Measurements from ENCODE around the gene CYREN.

CYREN gene

DNA sequence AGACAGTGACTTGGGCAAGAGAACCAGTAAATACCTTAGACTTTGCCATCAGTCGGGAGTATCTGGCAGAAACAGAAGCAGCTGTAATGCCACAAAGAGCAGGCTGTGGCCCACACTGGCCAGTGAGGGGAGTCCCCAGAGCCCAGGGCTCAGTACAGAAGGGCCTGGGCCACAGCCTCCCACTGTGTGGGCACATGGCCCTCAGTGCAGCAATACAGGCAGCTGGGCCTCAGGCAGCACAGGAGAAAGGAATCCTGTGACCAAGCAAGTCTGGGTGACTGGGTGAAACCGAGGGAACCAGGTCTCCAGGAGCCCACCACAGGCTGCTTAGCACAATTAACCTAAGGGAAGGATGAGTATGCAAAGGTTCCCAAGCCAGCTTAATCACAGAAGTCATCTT is 26.8 kb upstream of the CYREN start:
- DNase-seq (ENCODE audit: low spot score): no peak

DNA sequence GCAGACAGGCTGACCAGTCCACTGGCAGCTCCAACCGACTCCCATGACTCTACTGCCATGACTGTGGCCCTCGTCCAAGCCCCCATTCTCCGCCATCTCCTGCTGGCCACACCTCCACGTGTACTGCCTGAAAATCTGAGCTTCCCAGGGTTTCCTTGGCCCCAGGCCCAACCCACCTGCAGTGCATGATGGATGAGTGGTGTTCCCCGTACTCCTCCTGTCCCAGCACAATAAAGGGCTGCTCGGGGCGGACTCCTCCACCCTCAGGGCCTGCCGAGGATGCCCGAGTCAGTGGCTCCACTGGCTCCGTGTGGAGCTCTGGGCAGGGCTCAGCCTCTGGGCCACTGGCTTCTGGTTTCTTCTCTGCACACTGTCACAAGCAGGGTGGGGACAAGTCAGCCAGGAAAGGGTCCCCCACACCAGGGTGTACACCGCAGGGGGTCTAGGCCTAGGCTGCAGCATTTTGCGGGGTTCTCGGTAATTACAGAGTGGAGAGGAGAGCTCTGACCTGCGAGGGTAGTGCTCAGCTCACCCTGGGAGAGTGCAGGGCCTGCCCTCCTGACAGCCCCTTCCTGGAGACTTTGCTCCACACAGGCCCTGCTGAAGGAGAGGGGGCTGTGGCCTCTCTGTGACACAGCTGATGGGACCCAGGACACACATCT is 25.6 kb upstream of the CYREN start:
- DNase-seq (ENCODE audit: low spot score): no peak

DNA sequence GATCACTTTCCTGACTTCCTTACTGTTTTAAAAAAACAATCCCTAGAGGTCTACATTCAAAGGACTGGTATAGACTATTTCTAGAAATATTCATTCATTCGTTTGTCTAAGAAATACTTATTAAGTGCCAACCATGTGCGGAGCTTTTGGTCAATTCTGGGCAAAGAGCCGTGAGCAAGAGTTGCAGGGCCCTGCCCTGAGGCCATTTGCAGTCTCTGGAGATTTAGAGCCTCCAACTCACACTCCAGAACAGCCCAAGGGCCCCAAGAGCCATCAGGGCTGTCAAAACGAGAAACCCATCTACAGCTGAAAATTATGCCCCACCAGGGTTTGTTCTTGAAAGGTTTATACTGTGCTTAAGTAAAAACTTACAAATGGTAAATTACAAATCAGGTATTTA is 24.6 kb upstream of the CYREN start:
- no peak for DNase-seq (ENCODE audit: low spot score)

DNA sequence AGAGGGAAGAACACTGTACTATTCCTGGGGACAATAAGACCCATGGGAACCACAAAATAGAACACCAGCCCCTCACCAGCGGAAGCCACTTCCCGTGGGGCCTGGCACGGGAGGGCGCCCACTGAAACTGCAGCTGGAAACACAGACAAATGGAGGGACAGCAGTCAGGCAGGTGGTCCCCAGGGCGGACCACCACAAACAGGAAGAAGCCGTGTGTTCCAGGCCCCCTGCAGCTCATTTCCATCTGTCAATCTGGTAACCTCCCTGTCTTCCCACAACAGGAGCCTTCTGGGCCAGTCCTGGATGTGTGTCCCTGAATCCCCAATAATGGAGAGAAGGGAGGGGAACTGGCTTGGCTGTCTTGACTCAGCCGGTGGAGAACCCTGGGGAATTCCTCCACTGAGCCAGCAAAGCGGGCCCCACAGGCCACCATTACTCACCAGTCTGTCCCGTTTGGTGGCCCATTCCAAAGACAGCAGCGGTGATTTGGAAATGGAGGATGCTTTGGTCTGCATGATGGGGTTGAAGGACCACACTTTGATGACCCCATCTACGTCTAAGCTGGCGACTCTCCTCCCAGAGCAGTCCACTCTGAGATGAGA is 24.1 kb upstream of the CYREN start:
- no peak for DNase-seq (ENCODE audit: low spot score)

DNA sequence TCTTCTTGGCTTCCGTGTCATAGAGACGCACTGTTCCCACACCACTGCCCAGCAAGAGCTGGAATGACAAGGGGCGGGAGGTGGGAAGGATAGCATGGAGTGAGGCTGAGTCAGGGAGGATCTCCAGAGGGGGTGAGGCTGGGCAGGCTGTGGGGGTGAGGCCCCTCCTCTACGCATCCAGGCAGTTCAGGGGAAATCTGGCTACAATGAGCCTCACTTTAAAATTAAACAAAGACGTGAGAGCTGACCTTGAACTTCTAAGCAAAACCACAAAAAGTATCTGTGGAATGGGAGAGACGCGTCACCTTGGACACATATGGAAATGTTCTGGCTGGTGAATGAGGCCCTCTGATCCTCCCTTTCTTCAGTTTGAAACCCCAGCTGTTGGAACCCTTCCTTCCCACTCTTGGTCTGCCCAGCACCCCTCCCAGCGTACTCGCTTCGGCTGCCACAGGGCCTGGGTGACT is 23.1 kb upstream of the CYREN start:
- DNase-seq (ENCODE audit: low spot score): no peak

DNA sequence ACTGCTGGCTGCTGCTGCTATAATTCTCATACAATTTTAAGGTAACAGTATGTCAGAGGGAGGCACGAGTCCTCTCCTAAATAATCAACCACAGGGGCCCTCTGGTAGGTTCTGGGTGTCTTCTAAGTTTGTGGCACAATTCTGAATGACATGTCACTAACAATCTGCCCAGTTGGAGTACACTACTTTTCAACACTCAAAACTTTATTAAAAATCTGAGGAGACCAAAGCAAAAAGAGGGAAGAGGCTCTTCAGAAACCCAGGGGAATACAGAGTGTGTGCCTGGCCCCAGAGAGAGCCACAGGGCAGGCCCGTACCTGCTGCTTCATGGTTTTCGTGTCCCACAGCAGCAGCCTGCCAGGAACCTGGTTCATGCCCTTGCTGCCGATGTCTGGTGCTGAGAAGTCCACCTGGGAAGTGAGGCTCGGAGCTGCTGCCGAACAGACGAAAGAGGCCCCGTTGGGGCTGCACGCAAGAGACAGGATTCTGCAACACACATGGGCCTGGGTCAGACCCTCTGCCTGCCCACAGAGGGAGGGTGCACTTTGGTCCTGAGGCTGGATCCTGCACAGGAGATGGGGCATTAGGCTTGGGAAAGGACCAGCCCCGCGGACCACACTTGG is 22.5 kb upstream of the CYREN start:
- DNase-seq (ENCODE audit: low spot score): no peak

DNA sequence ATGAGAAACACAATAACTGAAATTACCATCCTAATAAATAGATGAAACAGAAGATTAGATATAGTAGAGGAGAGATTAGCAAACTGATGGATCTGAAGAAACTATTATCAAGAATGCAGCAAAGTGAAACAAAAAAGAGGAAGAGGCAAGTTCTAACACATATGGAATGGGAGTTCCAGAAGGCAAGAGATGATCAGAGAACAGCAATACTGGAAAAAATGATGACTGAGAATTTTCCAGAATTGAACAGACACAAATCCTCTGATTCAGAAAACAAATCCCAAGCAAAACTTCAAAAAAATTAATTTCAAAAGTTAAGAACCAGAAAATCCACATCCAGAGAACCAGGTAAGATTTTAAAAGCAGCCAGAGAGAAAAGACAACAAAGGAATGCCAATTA is 20.2 kb upstream of the CYREN start:
- DNase-seq (ENCODE audit: low spot score): no peak

DNA sequence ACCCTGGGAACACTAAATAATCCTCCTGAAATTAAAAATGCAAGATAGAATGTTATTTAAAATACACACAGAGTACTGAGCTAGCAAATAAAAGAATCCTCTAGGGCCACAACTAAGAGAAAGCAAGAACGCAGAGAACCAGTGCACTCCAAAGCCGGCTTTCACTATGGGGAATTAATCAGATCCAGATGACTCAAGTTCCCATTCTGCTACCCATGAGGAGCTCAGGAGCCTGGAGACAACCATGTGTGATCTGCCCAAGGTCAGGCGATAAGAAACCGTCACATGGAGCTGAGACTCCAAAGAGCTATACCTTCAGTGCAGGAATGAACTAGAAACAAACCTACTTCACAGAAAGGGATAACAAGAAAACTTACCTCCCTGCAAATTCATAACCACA is 19.5 kb upstream of the CYREN start:
- no peak for DNase-seq (ENCODE audit: low spot score)

DNA sequence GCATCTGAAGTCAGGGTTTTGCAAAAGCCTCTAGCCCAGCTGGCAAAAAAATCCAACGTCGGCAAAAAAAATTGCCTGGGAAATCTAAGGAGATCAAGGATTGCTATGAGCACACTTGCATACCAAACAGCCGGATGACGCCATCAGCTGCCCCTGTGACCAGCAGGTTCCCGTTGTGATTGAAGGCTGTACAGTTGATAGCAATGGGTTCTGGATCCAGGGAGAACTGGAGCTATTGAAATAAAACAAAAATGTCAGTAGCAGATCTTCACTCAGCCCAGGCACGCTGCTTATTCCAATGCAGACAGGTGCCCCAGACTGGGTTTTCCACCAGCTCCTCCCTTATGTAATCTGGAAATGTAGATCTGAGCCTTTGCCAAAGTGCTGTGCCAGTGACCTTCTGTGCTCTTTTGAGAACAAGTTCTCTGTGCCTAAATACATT is 18.7 kb upstream of the CYREN start:
- DNase-seq (ENCODE audit: low spot score): no peak

DNA sequence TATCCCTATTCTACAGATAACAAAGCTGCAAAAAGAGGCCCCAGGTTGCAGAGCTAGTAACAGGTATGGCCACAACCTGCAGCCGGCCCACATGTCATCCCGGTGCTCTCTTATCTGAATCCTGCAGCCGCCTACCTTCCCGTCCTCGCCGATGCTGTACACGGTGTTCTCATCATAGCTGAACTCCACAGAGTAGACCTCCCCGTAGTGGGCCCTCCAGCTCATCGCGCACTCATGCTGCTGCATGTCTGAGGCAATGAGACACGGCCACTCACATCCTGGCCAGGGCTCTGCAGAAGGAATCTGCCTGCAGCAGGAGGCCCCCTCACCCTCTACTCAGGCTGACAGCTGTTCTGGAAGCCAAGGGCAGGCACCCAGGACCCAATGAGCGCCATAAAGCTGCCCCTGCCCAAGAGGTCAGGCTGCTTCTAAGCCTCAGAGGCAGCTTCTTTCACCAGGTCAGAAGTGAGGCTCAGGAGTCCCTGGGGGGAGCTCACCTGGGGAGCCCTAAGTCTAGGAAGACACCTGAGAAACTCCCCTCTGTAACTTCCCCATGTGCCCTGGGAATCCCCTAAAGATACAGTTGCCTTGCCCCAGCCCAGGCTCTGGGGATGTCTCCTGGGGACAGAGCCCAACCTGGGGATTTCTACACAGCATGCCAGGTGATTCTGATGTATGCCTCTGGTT is 17.9 kb upstream of the CYREN start:
- no peak for DNase-seq (ENCODE audit: low spot score)

DNA sequence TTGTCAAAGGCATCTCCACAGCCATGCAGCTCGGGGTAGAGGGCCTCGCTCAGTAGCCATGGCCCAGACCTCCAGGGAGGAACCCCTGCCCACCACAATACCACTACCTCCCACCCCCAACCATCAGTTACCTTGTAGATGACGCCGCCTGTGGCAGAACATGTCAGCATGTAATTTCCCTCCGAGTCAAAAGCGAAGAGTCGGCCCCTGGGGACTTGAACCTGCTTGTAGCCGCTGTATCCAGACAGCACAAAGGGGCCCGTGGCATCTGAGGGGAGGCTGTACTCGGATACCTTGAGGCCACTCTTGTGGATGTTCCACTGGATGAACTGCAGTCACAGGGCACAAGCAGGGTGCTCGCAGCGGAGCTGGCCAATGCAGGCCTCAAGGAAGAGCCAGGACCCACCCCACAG is 16.3 kb upstream of the CYREN start:
- no peak for DNase-seq (ENCODE audit: low spot score)

DNA sequence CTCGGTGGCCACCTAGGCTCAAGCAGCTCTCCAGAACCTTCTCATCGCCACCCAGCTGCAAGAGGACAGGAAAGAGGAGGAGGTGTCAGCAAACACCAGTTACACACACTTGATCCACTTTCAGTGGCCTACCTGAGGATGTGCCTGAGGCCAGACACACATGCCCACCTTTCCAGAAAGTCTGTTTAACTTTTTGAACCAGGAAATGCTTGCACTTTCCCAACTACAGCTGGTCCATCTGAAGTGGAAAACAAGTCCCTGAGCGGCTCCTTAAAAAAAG is 15.7 kb upstream of the CYREN start:
- DNase-seq (ENCODE audit: low spot score): no peak

DNA sequence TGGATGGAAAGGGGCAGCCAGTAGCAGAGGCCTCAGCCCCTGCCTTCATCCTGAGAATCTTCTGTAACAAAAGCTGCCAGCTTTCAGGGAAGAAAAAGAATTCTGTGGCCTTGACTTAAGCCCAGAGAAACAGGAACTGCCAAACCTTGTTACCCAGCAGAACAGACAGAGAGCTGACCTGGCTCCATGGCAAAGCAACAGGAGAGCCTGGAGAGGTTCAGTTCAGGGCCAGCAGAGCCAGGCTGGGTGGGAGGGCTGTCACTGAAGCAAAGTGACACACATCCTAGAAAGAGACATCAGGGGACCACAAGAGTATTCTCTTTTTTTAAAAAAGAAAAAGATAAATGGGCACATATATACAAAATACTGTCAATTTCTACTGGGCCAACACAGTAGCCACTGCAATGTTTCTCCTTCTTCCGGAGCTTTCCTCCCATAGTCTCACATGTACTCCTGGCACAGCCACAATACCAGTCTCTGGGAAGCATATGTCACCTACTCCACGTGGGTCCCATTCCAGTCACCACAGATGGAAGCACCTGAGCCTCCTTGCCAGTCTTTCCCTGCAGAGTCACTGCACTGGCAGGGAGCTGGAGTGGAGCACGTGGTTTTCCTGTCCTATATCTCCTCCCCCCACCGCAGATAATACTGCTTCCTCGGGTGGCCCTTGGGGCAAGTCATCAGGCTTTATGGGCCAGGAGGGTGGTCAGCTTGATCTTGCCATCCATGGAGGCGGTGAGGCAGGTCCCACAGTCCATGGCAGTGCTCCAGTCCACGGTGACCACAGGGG is 15.2 kb upstream of the CYREN start:
- DNase-seq (ENCODE audit: low spot score): no peak

DNA sequence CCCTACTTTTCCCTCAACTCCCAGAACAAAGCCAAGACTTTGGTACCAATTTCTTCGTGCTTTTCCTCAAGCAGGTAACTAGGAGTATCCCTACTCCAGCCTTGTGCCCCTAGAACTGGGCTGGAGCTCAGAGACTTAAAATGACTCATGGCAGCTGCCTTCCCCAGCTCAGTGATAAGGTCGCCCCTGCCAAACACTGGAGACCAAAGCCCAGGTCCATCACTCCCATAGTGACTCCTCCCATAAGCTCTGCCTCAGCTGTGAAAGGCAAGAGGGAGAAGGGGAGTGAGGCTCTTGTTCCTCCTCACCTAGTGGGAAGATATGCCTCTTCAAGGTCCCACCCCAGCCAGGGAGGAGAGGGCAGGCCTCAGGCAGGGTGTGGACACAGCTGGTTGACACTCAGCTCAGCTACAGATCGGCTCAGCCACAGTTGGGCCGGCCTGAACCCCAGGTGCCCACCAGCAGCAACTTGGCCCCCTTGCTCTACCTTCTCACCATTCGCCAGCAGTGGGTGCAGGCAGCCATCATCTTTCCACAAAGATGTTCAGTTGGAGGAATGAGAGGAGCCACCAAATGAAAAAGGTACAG is 13.8 kb upstream of the CYREN start:
- DNase-seq (ENCODE audit: low spot score): no peak

DNA sequence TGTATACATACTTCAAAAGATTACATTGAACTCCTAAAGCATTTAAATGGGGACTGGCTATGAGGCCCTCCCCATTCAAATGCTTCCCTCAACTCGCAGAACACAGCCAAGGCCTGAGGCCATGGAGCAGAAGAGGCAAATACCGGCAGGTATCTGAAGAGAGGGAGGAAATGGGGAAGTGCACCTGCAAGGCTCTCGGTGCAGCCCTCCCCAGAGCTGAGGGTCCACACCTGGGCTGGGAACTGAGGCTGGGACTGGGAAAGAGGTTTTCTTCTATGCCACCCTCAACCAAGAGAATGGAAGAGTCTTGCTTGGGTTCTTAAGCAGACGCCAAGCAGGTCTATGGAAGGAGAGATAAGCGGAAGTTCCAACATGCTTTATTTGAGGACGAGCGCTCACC is 13.0 kb upstream of the CYREN start:
- no peak for DNase-seq (ENCODE audit: low spot score)

DNA sequence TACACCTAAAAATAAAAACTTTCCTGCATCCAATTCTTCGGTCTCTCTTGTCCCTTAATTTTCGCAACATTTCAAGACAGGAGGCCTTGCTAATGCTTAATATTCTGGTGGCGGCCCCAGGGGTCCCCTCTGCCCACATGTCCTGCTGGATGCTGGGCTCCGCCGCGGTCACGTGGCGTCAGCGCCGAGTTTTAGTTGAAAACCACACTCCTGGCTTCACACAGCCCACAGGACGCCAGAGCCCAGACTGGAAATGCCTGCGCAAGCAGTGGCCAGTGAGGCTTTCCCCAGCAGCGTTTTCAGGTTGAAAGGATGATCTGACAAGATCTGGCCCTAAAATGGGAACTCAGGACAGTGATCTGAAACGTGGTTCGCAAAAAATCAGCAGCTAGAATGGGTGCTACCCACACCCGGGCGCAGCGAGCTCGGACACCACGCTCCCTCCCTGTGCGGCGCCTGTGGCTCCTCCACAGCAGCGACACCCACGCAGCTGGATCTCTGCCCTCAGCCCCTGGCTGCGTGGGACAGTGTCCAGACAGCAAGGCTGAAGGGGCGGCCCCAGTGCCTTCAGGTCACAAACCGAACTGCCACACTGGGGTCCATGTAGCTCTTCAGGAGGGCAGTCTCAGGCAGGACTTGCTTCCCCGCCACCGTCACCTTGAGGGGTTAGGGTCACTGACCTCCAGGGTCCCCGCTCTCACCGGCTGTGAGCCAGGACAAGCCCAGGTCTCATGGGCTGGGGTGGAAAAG is 11.6 kb upstream of the CYREN start:
- no peak for DNase-seq (ENCODE audit: low spot score)

DNA sequence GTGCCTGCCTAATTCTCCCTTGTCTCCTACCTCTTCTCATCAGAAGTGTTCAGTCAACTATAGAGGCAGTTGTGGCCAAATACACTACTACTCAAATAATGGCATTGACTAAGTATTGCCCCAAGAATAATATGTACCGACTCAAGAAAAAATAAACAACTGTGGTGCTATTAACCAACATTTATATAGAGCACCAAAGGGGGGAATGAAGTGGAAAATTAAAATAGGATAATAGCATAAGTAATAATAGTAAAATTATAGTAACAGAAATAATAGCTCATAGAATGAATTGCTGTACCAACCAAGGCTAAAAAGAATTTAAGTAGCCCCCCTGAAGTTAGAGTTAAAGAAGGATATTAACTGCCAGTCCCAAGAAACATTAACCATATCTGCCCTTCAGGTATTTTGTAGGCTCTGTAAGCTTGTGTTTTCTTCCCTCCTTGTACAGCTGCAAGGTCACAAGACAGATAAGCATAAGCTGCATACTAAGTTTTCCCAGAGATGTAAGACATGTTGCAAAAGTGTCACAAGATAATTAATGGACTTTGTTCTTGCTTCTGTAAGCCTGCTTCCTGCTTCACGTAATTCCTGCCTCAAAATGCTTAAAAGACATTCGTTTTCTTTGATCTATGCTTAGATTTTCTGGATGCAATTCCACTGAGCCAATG is 10.9 kb upstream of the CYREN start:
- no peak for DNase-seq (ENCODE audit: low spot score)

DNA sequence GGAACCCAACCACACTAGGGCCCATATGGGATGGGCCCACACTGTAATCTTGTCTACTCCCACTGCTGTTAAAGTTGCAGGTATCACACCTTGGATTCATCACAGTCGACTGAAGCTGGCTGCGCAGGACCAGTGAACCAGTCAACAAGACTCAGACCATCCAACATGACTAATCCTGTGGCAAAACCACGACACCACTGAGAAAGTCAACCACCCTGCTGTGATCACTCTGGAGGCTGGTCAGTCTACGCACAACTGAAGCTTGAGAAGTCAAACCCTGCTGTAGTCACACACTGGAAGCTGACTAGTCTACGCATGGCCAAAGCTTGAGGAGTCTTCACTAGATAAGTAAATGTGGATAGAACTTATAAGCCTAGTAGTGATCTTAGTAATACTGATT is 9.6 kb upstream of the CYREN start:
- DNase-seq (ENCODE audit: low spot score): no peak

DNA sequence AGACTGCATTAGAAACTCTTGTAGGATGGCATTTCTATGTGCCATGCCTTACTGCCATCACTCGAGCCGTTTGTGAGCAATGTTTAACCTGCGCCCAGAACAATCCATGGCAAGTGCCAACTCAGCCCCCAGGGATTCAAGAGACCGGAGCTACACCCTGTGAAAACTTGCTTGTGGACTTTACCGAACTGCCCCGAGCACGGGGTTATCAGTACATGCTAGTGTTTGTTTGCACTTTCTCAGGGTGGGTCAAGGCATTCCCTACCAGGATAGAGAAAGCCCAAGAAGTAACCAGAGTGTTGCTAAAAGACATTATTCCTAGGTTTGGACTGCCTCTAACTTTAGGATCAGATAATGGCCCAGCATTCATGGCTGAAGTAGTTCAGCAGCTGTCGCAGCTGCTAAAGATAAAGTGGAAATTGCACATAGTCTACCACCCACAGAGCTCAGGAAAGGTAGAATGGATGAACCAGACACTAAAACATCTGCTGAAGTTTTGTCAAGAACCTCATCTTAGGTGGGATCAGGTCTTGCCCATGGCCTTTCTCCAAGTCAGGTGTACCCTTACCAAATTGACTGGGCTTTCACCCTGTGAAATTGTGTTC is 8.9 kb upstream of the CYREN start:
- no peak for DNase-seq (ENCODE audit: low spot score)

DNA sequence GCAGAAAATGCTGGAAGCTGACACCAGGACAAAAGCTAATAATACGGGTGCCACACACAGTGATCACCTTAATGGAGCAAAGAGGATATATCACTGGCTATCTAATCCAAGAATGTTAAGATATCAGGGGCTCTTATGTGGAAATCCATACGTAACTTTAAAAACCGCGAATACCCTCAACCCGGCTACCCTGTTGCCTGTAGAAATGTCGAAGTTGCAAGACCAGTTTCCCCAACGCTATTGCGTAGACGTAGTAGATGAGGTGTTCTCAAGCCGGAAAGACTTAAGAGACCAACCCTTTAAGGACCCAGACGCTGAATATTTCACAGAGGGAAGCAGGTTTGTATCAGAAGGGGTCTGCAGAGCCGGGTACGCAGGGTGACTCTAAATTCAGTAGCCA is 7.9 kb upstream of the CYREN start:
- no peak for DNase-seq (ENCODE audit: low spot score)
